ENCODE measurements around the gene ODR4.
"Not testable (repeated sequence)": the region's sequence is repeated elsewhere in the genome, so short reads cannot be mapped to it uniquely, and the experiment has no call there.

The ODR4 gene

DNA sequence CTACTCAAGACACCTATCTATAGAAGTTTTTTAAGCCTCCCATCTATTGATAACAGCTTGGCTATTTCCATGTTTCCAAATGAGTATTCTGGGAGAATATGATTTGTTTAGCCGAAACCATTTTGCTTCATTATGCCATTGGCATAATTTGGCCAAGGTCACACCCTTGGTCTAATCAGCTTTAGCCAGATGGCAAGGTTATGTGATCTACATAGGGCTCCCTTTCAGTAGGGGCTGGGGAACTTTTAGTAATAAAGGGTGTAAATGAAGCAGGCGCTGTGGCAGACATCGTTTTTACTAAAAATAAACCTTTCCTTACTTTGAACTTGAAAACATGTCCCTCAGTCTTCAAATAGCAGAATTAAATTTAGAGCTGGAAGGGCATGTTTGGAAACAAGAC is 88.3 kb downstream of the ODR4 start:
- TF ChIP-seq, protein P1, sequence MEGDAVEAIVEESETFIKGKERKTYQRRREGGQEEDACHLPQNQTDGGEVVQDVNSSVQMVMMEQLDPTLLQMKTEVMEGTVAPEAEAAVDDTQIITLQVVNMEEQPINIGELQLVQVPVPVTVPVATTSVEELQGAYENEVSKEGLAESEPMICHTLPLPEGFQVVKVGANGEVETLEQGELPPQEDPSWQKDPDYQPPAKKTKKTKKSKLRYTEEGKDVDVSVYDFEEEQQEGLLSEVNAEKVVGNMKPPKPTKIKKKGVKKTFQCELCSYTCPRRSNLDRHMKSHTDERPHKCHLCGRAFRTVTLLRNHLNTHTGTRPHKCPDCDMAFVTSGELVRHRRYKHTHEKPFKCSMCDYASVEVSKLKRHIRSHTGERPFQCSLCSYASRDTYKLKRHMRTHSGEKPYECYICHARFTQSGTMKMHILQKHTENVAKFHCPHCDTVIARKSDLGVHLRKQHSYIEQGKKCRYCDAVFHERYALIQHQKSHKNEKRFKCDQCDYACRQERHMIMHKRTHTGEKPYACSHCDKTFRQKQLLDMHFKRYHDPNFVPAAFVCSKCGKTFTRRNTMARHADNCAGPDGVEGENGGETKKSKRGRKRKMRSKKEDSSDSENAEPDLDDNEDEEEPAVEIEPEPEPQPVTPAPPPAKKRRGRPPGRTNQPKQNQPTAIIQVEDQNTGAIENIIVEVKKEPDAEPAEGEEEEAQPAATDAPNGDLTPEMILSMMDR (IDR thresholded peaks at IDR 0.05; ENCODE audit: low read length, missing control alignments) = no peak
- DNase-seq (ENCODE audit: low read depth) = no peak
- no peak overlapping the region for H3K4me3 ChIP-seq (replicated peaks; ENCODE audit: low read depth, low read length)

DNA sequence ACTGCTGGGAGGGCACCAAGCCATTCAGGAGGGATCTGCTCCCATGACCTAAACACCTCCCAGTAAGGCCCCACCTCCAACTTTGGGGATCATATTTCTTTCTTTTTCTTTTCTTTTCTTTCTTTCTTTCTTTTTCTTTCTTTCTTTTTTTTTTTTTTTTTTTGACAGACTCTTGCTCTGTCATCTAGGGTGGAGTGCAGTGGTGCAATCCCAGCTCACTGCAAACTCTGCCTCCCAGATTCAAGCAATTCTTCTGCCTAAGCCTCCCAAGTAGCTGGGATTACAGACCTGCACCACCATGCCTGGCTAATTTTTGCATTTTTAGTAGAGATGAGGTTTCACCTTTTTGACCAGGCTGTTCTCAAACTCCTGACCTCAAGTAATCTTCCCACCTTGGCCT is 89.9 kb downstream of the ODR4 start:
- not testable (repeated sequence) for H3K4me3 ChIP-seq (replicated peaks; ENCODE audit: low read depth, low read length); DNase-seq (ENCODE audit: low read depth)

DNA sequence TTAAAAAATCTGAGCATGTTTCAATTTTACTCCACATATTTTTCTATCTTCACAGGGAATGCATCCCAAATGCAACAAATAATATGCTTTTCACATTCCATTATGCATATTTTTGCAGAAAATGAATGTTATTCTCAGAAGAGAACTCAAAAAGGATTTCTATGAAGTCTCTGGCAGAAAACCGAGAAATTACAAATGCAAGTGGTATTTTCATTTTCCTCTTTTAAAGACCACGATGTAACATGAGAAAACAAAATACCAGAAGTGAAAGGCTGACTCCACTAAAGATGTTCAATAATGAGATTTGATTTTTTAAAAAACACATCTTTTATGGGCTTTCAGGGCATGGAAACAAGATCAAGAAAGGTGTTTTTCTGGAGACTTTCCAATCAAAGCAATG is 90.3 kb downstream of the ODR4 start:
- TF ChIP-seq, protein P1 (IDR thresholded peaks at IDR 0.05; ENCODE audit: low read length, missing control alignments) = no peak
- no peak overlapping the region for H3K4me3 ChIP-seq (replicated peaks; ENCODE audit: low read depth, low read length)
- no peak for DNase-seq (ENCODE audit: low read depth)
